Stimulated activated CD4-positive, alpha-beta T cell treated with anti-CD3 and anti-CD28 coated beads, Interleukin-15, amount 100 ng/mL, for 1 hour (primary cell): Measurements from ENCODE around the gene S100A1.
"Not testable (repeated sequence)": the region's sequence is repeated elsewhere in the genome, so short reads cannot be mapped to it uniquely, and the experiment has no call there.

Experiments used
- DNase-seq, 2 donors: peaks; one replicate each; pipeline ENCODE4 v3.0.0-alpha.2; 2020; ENCODE audit warnings: low read depth in 1 of 2, low spot score in 1 of 2

S100A1 gene

GRCh38 chr1:153630384-153630783 lies 2.1 kb downstream of the S100A1 start:
- no peak for DNase-seq

GRCh38 chr1:153631047-153632022 lies 3.1 kb downstream of the S100A1 start:
- DNase-seq = no peak

DNA sequence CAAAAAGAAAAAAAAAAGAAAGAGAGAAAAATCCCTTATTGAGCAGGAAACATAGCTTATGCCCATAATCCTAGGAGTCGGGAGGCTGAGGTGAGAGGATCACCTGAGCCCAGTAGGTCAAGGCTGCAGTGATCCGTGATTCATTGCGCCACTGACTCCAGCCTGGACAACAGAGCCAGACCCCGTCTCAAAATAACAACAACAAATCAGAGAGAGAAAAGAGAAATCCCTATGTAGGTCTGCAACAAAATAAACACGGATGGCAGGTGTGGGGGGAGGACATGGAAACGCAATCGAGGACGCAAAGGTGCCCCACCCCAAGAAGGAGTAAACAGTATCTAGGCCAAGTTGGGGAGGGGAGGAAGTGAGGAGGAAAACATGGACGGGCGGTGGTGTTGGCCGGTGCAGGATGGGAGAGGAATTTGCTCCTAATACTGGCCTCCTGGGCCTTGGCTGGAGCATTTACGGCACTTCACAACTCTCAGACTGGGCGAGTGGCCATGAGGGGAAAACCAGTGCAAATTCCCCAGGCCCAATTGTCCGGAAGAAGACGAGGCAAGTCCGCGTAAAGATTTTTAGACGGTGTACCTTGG lies 5.0 kb downstream of the S100A1 start:
- DNase-seq = no peak

DNA sequence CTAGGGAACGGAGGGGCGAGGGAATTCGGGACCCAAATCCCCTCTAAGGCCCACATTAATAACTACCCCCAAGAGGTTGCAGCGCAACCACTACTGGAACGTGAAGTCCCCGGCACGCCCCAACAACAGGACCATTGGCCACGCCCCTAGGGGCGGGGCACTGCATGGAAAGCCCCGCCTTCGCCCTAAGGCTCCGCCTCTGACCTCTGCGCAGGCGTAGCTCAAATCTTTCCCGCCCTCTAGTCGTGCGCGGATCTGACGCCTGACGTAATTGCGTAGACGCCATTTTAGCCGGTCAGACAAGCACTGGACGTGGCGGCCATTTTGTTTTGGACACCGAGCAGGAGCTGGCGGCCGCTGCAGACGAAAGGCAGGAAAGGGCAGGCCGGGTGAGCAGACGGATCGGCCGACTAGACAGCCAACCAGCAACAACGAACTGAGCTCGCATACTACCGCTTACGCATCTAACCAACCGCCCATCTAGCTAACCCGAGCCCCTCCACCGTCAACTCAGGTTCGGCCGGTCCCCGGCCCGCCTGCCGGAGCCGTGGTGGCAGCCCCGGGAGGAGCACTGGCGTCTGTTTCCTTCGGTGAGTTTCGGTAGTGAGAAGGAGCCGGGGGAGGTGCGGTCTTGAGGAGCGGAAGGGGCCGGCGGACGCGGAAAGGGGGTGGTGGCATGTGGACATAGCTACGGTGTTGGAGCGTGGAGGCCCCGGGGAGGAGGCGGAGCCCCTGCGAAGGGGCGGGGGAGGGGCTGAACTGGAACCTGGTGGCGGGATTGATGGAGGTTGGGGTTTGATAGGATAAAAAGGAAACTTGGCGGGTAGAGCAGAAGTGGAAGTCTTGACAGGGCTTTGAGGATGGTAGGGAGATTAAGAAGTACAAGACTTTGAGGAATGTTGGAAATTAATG lies 5.8 kb downstream of the S100A1 start, which contains the start of gene CHTOP:
CHTOP (plus strand) TSS at position 313 of the 912 bp plus-strand sequence. CDS start 2,523 bp downstream, outside the sequence.
- peak; percentile 95 for DNase-seq

- DNase-seq = no peak
Measured at GRCh38 chr1:153635872-153636271, 7.6 kb downstream of the S100A1 start.

DNA sequence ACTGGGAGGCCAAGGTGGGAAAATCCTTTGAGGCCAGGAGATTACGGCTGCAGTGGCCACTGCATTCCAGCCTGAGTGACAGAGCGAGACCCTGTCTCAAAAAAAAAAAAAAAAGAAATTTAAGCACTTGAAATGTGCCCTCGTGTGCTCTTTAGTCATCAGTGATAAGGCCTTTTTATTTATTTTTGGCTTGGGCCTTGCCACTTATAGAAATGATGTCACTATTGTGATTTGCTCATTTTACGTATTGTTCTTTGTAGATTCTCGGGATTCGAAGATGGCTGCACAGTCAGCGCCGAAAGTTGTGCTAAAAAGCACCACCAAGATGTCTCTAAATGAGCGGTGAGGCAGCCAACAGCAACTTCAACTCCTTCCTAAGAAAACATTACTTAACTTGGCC lies 8.1 kb downstream of the S100A1 start:
- DNase-seq = no peak

DNA sequence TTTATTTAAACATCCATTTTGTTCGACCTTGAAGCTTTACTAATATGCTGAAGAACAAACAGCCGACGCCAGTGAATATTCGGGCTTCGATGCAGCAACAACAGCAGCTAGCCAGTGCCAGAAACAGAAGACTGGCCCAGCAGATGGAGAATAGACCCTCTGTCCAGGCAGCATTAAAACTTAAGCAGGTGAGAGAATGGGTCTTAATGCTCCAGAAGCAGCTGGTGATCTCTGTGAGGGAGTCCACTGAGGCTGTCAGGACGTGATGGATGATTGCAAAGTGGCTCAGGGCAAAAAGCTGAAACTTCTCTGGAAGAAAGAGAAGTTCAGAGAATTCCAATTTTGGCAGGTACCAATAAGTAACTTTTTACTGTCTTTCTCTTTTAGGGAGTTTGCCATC lies 10.0 kb downstream of the S100A1 start:
- no peak for DNase-seq

- DNase-seq = no peak
Measured at GRCh38 chr1:153639280-153639679, 11.0 kb downstream of the S100A1 start.

DNA sequence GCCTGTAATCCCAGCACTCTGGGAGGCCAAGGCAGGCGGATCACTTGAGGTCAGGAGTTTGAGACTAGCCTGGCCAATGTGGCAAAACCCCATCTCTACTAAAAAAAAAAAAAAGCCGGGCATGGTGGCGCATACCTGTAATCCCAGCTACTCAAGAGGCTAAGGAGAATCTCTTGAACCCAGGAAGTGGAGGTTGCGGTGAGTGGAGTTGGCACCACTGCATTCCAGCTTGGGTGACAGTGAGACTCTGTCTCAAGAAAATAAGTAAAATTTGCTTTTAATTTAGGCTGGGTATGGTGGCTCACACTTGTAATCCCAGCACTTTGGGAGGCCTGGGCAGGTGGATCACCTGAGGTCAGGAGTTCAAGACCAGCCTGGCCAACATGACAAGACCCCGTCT lies 12.0 kb downstream of the S100A1 start:
- not testable (repeated sequence) for DNase-seq

DNA sequence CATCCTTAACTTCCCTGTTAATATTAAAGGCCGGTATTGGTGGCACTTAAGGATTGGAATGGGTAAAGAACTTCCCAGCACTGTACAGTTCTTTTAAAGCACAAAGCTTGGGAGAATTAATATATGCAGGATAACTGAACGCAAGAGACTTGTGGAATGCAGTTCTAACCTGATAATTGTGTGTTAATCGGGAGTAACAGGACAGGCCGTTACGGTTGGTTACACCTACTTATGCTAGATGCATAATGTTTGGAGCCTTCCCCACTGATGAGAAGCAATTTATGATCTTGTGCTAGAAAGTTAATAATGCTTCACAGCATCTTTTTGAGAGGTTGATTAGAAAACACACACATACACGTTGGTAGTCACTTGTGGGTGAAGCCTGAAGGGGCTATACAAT lies 12.6 kb downstream of the S100A1 start:
- no peak for DNase-seq

GRCh38 chr1:153642161-153642560 lies 13.9 kb downstream of the S100A1 start:
- DNase-seq = no peak

DNA sequence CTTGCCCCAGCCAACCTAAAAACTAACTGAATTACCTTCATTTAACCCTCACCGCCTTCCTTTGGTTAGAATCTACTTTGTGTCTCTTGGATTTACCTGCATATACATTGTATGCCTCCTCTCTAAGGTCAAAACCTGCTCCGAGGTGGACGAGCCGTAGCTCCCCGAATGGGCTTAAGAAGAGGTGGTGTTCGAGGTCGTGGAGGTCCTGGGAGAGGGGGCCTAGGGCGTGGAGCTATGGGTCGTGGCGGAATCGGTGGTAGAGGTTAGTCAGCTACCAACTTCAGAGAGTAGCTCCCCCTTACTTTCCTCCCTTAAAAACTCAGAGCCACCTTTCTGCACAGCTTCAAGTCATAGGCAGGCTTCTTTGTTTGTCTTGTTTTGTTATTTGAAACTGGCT lies 14.9 kb downstream of the S100A1 start:
- no peak for DNase-seq

GRCh38 chr1:153643816-153644215 lies 15.6 kb downstream of the S100A1 start:
- no peak for DNase-seq

- DNase-seq = no peak
Measured at GRCh38 chr1:153646672-153647345, 18.6 kb downstream of the S100A1 start.

GRCh38 chr1:153647346-153647714 lies 19.1 kb downstream of the S100A1 start:
- no peak for DNase-seq

- no peak for DNase-seq
Measured at GRCh38 chr1:153648000-153648643, 19.9 kb downstream of the S100A1 start.

- DNase-seq = no peak
Measured at GRCh38 chr1:153649137-153649862, 21.1 kb downstream of the S100A1 start.

GRCh38 chr1:153649863-153650235 lies 21.6 kb downstream of the S100A1 start:
- no peak for DNase-seq

DNA sequence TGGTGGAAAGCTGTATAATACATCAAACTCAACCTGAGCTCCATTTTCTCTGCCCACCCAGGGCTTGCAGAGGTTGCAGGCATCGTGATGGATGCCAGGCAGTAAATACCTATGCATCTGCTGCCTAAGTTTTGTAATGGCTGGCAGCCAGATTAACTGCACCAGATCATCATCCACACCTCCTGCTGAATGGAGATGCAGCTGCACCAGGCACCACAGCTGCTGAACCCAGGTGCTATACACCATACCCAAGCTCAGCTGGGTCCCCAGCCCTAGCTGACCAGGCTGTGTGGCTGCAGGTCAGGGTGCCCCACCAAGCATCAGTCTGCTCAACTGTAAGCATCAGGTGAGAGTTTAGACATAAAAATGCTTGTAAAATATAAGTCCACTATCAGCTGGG lies 23.5 kb downstream of the S100A1 start:
- DNase-seq = no peak
